GM12864 (cell line): ENCODE results near the gene TCF7.

ENCODE experiments used
- DNase-seq: peaks from one replicate; pipeline ENCODE4 v3.0.0-alpha.2; 2011; ENCODE audit warnings: low read depth
- H3K4me3 ChIP-seq: 2 replicates; pipeline ENCODE4 v1.5.1; 2011; ENCODE audit warnings: mild to moderate bottlenecking, low read depth, low read length, control low read depth
- TF ChIP-seq, protein P1 (sequence below): IDR thresholded peaks from 2 replicates; pipeline ENCODE4 v1.5.1; 2011; ENCODE audit warnings: low read depth, mild to moderate bottlenecking, moderate library complexity, low read length, control low read depth, inconsistent platforms; ENCODE audit errors: missing control alignments

Gene TCF7

DNA sequence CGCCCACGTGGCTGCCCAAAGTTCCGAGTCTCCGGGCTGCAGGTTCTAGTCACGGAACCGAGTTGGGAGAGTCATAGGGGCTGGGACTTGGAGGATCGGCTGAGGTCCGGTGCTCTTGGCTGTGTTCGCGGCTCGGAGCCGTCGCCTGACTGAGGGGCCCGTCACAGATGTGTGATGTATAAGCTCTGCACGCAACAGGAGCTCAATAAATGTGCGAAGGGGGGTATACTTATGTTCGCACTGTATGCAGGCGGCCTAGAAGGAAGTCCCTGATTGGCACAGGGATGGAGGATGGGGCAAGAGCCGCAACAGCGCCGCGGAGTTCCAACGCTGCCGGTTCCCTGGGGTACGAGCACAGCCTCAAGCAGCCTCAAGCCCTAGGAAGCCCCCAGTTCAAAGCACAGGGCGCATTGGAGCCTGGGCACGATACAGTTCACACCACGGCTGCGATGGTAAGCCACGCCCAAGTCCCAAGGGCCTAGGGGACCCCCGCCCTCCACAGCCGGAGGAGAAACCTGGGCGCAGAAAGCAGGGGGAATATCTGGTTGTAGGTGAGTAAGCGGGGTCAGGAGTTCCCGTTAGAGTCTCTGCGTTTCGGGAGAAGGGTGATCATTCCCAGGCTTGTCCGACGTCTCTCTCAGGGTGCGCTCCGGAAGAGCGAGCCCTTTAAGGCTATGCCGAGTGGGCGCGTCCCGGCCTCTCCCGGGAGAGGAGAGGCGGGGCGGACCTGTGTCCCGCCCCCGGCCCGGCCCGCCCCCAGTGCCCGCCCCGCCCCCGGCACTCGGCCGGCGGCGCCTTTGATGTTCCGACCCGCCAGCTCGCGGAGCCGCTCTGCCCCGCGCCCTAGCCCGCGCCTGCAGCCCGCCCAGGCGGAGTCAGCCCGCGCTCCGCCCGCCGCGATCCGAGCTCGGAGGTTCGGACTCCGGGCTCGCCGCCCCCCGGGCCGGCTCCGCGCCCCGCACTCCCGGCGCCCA lies at the start of gene TCF7:
TSS of gene TCF7 (plus strand) at position 780 of the 974 bp plus-strand sequence. CDS start 226 bp downstream, outside the sequence.
- H3K4me3 ChIP-seq = peak within 1 kb of the TSS; percentile 53
- TF ChIP-seq, protein P1, sequence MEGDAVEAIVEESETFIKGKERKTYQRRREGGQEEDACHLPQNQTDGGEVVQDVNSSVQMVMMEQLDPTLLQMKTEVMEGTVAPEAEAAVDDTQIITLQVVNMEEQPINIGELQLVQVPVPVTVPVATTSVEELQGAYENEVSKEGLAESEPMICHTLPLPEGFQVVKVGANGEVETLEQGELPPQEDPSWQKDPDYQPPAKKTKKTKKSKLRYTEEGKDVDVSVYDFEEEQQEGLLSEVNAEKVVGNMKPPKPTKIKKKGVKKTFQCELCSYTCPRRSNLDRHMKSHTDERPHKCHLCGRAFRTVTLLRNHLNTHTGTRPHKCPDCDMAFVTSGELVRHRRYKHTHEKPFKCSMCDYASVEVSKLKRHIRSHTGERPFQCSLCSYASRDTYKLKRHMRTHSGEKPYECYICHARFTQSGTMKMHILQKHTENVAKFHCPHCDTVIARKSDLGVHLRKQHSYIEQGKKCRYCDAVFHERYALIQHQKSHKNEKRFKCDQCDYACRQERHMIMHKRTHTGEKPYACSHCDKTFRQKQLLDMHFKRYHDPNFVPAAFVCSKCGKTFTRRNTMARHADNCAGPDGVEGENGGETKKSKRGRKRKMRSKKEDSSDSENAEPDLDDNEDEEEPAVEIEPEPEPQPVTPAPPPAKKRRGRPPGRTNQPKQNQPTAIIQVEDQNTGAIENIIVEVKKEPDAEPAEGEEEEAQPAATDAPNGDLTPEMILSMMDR = no peak
- no peak for DNase-seq

DNA sequence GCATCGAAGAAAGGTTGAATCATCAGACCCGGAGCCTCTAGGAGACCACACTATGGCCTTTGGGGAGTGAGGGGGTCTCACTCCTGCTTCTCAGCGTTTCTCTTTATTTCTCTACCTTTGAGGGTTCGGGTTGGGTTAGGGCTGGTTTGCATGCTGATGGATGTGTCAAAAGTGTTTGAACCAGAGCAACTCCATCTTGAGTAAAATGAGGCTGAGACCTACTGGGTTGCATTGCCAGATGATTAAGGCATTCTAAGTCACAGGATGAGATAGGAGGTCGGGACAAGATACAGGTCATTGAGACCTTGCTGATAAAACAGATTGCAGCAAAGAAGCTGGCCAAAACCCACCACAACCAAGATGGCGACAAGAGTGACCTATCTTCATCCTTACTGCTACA lies 44.9 kb upstream of the TCF7 start:
- TF ChIP-seq, protein P1 = no peak
- no peak overlapping the region for H3K4me3 ChIP-seq
- no peak for DNase-seq

DNA sequence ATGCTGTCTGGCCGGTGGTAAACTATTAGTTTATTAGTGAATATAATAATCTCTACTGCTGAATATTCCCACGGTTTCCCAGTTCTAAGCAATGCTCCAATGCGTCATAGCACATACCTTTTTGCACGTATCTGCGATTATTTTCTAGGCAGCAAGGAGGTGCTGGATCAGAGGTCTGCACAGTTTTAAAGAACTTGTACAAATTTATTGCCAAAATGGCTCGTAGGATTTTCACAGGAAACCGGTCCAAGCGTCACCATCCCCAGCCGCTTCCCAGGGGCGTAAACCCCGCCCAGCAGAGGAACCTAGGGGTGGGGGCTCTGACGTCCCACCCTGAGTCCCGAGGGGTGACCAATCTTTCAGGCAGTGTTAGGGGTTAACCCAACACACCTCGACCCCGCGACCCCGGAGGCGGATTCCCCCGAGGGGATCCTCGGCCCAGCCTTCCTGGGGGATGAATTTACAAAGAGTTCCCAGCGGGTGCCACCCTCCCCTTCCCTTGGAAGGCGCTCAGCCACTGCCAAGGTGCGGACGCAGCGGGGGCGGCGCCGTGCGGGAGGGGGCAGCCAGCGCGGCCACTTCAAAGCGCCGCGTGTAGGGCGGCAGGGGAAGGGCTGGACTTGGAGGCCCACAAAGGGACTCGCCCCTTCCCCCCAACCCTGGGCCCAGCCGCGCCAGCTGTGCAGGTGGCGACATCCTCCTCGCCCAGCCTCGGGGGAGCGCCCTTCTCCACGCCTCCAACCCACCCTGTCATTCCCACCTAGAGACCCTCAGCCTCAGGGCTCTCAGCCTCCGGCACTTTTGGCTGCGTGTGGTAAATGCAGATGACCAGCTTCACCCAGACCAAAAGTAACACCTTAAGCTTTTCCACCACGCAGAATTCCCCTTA lies 43.5 kb upstream of the TCF7 start:
- peak overlapping the region; percentile 37 for H3K4me3 ChIP-seq
- TF ChIP-seq, protein P1 = peak; percentile 2
- no peak for DNase-seq

DNA sequence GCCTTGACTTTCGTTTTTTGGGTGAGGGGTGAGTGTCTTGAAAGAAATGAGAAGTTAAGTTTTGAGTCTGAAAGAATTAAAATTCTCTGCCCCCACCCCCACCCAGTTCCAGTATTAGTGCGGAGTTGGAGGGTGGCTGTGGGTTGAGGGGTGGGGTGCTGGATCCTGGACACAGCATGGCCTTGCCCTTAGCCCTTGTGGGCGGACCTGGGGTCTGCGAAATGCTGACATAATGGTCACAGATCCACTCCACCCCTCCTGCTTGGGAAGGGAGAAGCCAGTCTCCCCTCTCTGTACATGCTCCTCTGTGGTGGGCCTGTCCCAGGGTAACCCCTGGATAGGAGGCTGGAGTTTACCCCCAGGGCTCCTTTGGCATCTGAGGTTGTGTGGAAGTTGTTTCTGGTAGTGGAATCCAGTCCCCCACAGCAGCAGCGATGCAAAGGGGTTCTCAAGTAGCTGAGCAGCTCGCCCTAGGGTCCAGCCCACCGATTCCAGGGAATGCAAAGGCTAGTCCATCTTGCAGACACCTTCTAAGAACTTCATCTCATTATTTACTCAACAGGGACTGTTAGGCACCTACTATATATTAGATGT lies 42.8 kb upstream of the TCF7 start:
- H3K4me3 ChIP-seq = no peak overlapping the region; the same call in 1 of the 2 replicates
- no peak for DNase-seq
- TF ChIP-seq, protein P1 = no peak

DNA sequence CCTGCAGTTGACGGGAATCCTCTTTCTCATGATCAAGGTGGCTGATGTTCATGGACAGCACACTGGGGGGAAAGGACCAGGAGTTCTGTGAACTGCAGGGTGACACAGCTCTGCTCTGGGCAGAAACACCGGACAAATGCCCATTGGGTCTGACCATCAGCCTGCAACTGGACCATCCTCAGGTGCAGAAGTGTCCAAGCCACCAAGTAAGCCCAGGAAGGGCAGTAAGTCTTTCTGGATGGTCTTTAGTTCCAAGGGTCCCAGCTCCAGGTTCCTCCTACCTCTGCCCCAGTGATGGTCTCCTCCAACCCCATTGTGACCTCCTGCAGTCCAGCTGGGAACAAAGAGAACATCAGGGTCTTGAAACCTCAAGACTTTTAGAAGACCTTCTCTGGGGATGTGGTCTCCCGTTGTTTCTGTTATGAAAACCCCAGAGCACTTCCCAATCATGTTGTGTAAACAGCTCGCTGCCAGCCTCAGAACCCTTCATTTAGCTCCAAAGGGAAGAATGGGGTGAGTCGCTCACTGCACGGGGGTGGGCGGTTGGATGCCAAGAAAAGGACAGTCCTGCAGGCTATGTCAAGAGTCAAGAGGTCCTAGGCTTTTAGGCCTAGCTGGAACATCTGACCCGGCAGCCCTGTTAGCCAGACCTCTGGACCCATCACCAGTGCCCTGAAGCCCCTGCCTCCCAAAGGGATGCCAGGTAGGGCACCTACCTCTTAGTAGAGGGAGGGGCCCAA lies 41.8 kb upstream of the TCF7 start:
- TF ChIP-seq, protein P1 = no peak
- DNase-seq = no peak
- no peak overlapping the region for H3K4me3 ChIP-seq

DNA sequence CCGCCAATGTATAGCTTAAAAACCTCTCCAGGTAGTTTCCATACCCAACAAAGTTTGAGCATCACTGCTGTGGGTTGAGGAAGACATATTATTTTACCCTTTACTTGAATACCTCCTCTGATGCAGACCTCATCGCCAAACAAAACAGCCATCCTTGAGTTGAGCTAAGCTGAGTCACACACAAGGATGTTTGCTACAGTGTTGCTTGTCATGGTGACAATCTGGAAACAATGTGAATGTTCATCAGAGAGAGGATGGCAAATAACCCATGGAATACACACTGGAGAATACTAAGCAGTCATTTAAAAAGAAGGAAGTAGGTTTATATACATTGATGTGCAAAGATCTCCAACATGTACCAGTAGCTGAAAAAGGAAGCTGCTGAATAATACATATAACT lies 41.1 kb upstream of the TCF7 start:
- H3K4me3 ChIP-seq = no peak overlapping the region
- no peak for DNase-seq
- TF ChIP-seq, protein P1 = no peak
